NT2/D1 (cell line): ENCODE results near the gene CTNS.

Experiments
- YY1 ChIP-seq: IDR thresholded peaks from 2 replicates; pipeline ENCODE4 v1.6.1; 2011; ENCODE audit not compliant: insufficient read length, insufficient read depth
- ZNF274 ChIP-seq: IDR thresholded peaks from 2 replicates; pipeline ENCODE4 v1.6.1; 2011; ENCODE audit warnings: mild to moderate bottlenecking, low read depth, low read length

GRCh38 chr17:3668279-3669084, 31.9 kb downstream of the CTNS start, which contains the start of the genes EMC6 and TAX1BP3:
- no peak for TF ChIP-seq ZNF274
- TF ChIP-seq YY1: peak; percentile 78
